ENCODE data around the gene ZNF699. TPM values are rescaled to one million over a fixed set of nuclear protein-coding genes. Genes with fewer than 3 reads are reported as not detected.
A peak's percentile ranks its signal among the peaks of the same experiment; 100 is the strongest.

ZNF699 gene
- total and polyA plus RNA-seq, 2 of the 13 experiments (the other 11 are each of a cell fraction or from before 2014, with no cell fraction given) = 0.33 to 2.2 TPM

DNA sequence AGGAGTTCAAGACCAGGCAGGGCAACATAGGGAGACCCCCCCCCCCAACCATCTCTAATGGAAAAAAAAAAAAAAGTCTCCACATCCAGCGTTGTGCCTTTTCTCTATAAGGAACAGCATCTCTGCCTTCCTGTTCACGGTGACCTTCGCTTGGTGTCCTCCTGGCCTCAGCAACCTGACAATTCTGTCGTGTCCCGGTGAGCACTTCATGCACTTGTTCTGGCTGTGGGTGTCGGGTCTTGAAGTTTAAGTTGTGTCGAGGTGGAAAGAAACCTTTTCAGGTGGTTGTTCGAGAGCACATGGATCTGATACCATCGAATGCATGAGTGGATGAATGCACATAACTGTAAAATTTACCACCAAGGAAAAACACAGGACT is 14.9 kb upstream of the ZNF699 start:
- Histone ChIP-seq H4K20me1 (ENCODE audit: insufficient read depth, low read length) (no peaks in the 10 kb centered on the region), H3K9ac (ENCODE audit: insufficient read depth, low read depth, low read length) (peak overlapping the region; percentile 72), H3K27ac (ENCODE audit: extremely low read length, insufficient read depth, low read length) (peak overlapping the region; percentile 74), H3K9me3 (ENCODE audit: low read length) (peaks cover 25% of the 10 kb centered on the region), H3K4me2 (ENCODE audit: low read depth, low read length) (peak overlapping the region; percentile 71), H3K4me3 (replicated peaks in 1 of 3; ENCODE audit: insufficient read depth in 1 of 3, low read depth in 2 of 3, low read length in 3 of 3) (peak overlapping the region; percentile 52 to 74 (median 64); a peak in 5 of 6 replicates), H3K36me3 (replicated peaks in 1 of 2; ENCODE audit: control insufficient read depth in 1 of 2, insufficient read depth in 2 of 2, low read length in 2 of 2) (0 out of 5 replicates have a peak, but pooled peaks cover 0 to 3% of the 10 kb centered on the region in 2 experiments), H3K79me2 (ENCODE audit: insufficient read depth, low read length) (no peaks in the 10 kb centered on the region), H3K4me1 (ENCODE audit: insufficient read depth, low read length) (0 out of 2 replicates have a peak, but pooled peaks cover 10% of the 10 kb centered on the region), H2AFZ (ENCODE audit: low read length) (no peak overlapping the region), H3K27me3 (ENCODE audit: control insufficient read depth in 1 of 2, insufficient read depth in 2 of 2, low read length in 2 of 2) (no peaks in the 10 kb centered on the region)
- DNase-seq (ENCODE audit: low spot score) = no peak
- 65% methylated on average over 9 of the region's 9 CpGs for WGBS (ENCODE audit: low lambda C conversion rate)
- CTCF ChIA-PET (ENCODE audit: low intra/inter-chr PET ratio, low total read pairs) = no interaction called here
- in situ Hi-C loops (cut with HindIII; ENCODE audit: extremely low pct_ligation_motif_present, low pct_unique_long_range_greater_than_20kb) (no loop called here), intact Hi-C loops (cut with micrococcal nuclease; ENCODE audit: unreplicated experiment) (no loop called here)
- no peak for TF ChIP-seq ZNF160 (CRISPR knock-in tag; IDR thresholded peaks at IDR 0.05)
- TF ChIP-seq ZNF101 (CRISPR knock-in tag; IDR thresholded peaks at IDR 0.05; ENCODE audit: borderline replicate concordance, low read depth) = no peak
- no peak for TF ChIP-seq ZNF747 (CRISPR knock-in tag; IDR thresholded peaks at IDR 0.05; ENCODE audit: borderline replicate concordance)
- TF ChIP-seq, protein P1, sequence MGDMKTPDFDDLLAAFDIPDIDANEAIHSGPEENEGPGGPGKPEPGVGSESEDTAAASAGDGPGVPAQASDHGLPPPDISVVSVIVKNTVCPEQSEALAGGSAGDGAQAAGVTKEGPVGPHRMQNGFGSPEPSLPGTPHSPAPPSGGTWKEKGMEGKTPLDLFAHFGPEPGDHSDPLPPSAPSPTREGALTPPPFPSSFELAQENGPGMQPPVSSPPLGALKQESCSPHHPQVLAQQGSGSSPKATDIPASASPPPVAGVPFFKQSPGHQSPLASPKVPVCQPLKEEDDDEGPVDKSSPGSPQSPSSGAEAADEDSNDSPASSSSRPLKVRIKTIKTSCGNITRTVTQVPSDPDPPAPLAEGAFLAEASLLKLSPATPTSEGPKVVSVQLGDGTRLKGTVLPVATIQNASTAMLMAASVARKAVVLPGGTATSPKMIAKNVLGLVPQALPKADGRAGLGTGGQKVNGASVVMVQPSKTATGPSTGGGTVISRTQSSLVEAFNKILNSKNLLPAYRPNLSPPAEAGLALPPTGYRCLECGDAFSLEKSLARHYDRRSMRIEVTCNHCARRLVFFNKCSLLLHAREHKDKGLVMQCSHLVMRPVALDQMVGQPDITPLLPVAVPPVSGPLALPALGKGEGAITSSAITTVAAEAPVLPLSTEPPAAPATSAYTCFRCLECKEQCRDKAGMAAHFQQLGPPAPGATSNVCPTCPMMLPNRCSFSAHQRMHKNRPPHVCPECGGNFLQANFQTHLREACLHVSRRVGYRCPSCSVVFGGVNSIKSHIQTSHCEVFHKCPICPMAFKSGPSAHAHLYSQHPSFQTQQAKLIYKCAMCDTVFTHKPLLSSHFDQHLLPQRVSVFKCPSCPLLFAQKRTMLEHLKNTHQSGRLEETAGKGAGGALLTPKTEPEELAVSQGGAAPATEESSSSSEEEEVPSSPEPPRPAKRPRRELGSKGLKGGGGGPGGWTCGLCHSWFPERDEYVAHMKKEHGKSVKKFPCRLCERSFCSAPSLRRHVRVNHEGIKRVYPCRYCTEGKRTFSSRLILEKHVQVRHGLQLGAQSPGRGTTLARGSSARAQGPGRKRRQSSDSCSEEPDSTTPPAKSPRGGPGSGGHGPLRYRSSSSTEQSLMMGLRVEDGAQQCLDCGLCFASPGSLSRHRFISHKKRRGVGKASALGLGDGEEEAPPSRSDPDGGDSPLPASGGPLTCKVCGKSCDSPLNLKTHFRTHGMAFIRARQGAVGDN (CRISPR knock-in tag; IDR thresholded peaks at IDR 0.05) = peak; percentile 0; the same call in 1 of the 2 replicates
- TF ChIP-seq, protein P2, sequence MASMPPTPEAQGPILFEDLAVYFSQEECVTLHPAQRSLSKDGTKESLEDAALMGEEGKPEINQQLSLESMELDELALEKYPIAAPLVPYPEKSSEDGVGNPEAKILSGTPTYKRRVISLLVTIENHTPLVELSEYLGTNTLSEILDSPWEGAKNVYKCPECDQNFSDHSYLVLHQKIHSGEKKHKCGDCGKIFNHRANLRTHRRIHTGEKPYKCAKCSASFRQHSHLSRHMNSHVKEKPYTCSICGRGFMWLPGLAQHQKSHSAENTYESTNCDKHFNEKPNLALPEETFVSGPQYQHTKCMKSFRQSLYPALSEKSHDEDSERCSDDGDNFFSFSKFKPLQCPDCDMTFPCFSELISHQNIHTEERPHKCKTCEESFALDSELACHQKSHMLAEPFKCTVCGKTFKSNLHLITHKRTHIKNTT (CRISPR knock-in tag; IDR thresholded peaks at IDR 0.05) = no peak
- no peak for TF ChIP-seq ZNF777 (CRISPR knock-in tag; IDR thresholded peaks at IDR 0.05)
- no peak for TF ChIP-seq ZNF572 (CRISPR knock-in tag; IDR thresholded peaks at IDR 0.05)
- TF ChIP-seq HNF4A (CRISPR knock-in tag; IDR thresholded peaks at IDR 0.05) = no peak
- 0 out of 2 replicates have a peak, but pooled peaks have one; percentile 4 for TF ChIP-seq TBX2 (CRISPR knock-in tag; IDR thresholded peaks at IDR 0.05; ENCODE audit: borderline replicate concordance)
- TF ChIP-seq REL (CRISPR knock-in tag; conservative IDR thresholded peaks at IDR 0.05) = no peak
- BruUV-seq (replicated peaks) = TSS peak; percentile 77
- POLR2A ChIA-PET = no interaction called here
- no peak for FAIRE-seq
- ATAC-seq = no peak
